ENCODE data around the gene DIO2.

DNA sequence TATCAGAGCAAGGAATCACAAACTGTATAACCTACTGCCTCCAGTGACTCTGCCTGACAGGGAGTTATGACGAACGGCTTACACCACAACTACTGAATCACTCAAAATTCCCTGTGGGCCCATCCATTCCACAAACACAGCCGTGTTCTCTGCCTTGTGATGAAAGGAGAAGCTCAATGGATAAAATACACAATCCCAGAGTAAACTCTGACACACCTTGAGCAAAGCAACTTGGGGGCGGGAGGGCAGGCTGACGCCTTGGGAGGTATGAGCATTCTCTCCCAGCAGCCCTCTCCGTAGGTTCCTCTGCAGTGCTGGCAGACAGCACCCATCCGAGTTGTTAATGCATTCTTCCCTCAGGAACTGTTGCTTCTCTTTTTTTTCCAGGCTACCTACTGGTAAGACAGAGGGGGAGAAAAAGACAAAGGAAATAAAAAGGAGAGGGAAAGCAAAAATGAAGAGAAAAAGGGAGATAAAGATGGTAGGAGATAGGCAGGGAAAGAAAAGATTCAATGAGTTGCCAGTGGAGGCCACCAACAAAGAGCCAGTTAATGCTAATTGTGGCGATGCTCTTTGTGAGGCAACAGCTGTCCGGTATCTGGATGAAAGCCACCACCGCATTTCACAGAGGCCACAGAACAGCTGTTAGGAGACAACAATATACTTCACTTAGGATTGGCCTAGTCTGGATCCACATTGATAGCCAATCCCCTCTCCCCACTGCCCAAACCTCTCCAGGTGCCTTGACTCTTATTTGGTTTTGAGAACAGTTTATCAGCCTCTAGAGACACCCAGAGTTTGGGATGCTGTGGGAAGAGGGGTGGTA, 4.7 kb upstream of the DIO2 start:
- TF ChIP-seq EZH2phosphoT487 (IDR thresholded peaks at IDR 0.05): no peak
- TF ChIP-seq CTCF (IDR thresholded peaks at IDR 0.05): no peak
- TF ChIP-seq EZH2 (IDR thresholded peaks at IDR 0.05): no peak

Data from neural progenitor cell (in vitro differentiated cells).